ENCODE results near the gene CORT.
"Not testable (repeated sequence)": the region's sequence is repeated elsewhere in the genome, so short reads cannot be mapped to it uniquely, and the experiment has no call there.

DNA sequence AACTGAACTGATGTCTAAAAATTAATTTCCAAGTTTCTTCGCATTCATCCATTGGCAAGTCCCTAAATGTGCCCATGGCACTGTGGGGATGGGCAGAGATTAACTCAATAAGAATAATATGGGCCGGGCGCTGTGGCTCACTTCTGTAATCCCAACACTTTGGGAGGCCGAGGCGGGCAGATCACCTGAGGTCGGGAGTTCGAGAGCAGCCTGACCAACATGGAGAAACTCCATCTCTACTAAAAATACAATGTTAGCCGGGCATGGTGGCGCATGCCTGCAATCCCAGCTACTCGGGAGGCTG lies 24.4 kb downstream of the CORT start:
- TF ChIP-seq, protein P1, sequence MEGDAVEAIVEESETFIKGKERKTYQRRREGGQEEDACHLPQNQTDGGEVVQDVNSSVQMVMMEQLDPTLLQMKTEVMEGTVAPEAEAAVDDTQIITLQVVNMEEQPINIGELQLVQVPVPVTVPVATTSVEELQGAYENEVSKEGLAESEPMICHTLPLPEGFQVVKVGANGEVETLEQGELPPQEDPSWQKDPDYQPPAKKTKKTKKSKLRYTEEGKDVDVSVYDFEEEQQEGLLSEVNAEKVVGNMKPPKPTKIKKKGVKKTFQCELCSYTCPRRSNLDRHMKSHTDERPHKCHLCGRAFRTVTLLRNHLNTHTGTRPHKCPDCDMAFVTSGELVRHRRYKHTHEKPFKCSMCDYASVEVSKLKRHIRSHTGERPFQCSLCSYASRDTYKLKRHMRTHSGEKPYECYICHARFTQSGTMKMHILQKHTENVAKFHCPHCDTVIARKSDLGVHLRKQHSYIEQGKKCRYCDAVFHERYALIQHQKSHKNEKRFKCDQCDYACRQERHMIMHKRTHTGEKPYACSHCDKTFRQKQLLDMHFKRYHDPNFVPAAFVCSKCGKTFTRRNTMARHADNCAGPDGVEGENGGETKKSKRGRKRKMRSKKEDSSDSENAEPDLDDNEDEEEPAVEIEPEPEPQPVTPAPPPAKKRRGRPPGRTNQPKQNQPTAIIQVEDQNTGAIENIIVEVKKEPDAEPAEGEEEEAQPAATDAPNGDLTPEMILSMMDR (IDR thresholded peaks at IDR 0.05; ENCODE audit: low read length) = not testable (repeated sequence)
- TF ChIP-seq EZH2 (IDR thresholded peaks at IDR 0.05; ENCODE audit: borderline replicate concordance, low read length) = not testable (repeated sequence)
